Endothelial cell (in vitro differentiated cells): ENCODE measurements around the gene BCAP29. TPM values are rescaled to one million over a fixed set of nuclear protein-coding genes. Genes with fewer than 3 reads are reported as not detected.

Experiments
- DNase-seq: peaks from one replicate; pipeline ENCODE4 v3.0.0; 2021; ENCODE audit warnings: low spot score
- H3K27ac Mint-ChIP-seq: one replicate; pipeline ENCODE4 v1.8.0; 2021; ENCODE audit warnings: mixed read lengths, inconsistent platforms; ENCODE audit not compliant: unreplicated experiment
- H3K27me3 Mint-ChIP-seq: one replicate; pipeline ENCODE4 v1.8.0; 2021; ENCODE audit warnings: mild to moderate bottlenecking, moderate library complexity, mixed read lengths, inconsistent platforms; ENCODE audit not compliant: unreplicated experiment
- H3K36me3 Mint-ChIP-seq: one replicate; pipeline ENCODE4 v1.8.0; 2021; ENCODE audit warnings: mild to moderate bottlenecking, low read depth, mixed read lengths, inconsistent platforms; ENCODE audit not compliant: unreplicated experiment
- H3K4me1 Mint-ChIP-seq: one replicate; pipeline ENCODE4 v1.8.0; 2021; ENCODE audit warnings: mild to moderate bottlenecking, mixed read lengths, inconsistent platforms; ENCODE audit not compliant: unreplicated experiment
- H3K4me3 Mint-ChIP-seq: one replicate; pipeline ENCODE4 v1.8.0; 2021; ENCODE audit warnings: mild to moderate bottlenecking, mixed read lengths, inconsistent platforms; ENCODE audit not compliant: unreplicated experiment
- H3K9me3 Mint-ChIP-seq: one replicate; pipeline ENCODE4 v1.8.0; 2021; ENCODE audit warnings: mixed read lengths, inconsistent platforms; ENCODE audit not compliant: unreplicated experiment
- CTCF ChIP-seq: fragments of 200-600 bp; sonication (generic); IDR thresholded peaks from one replicate; pipeline ENCODE4 v1.5.0; 2021; ENCODE audit warnings: antibody characterized with exemption; ENCODE audit not compliant: unreplicated experiment
- total RNA-seq: library from RNA; stranded (reverse); fragmentation: NEBNext Ultra II Directional; extraction: Animal tissue kit (Norgen Biotek cat#: 25700); gene quantifications from one replicate; pipeline ENCODE4 v1.2.1, GENCODE V29; 2021; ENCODE audit not compliant: unreplicated experiment

The BCAP29 gene
- total RNA-seq, 1 donor from 2014 or later = 114 TPM

GRCh38 chr7:107661865-107662379 is 81.9 kb downstream of the BCAP29 start:
- no peak for DNase-seq
- Mint-ChIP-seq H3K9me3 (no peaks in the 10 kb centered on the region), H3K27me3 (peaks cover 12% of the 10 kb centered on the region), H3K4me3 (peak overlapping the region; percentile 75), H3K27ac (no peak overlapping the region), H3K4me1 (peaks cover 8% of the 10 kb centered on the region), H3K36me3 (no peaks in the 10 kb centered on the region)
- no peak for TF ChIP-seq CTCF

DNA sequence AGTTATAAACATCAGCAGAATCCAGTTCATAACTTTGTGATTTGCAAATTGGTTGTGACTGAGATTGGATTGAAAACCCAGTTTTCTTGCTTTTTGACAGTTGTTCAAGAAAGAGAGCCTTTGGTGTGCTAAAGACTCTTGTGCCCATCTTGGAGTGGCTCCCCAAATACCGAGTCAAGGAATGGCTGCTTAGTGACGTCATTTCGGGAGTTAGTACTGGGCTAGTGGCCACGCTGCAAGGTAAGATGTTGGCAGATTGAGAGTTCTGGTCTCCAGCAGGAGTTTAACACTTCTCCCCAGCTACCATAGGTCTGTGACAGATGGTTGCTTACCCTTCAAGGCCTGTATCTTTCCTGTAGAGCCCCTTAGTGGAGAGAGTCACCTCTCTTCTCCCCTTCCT is 83.2 kb downstream of the BCAP29 start:
- Mint-ChIP-seq H3K4me1 (peaks cover 8% of the 10 kb centered on the region), H3K27ac (no peak overlapping the region), H3K9me3 (no peaks in the 10 kb centered on the region), H3K36me3 (no peaks in the 10 kb centered on the region), H3K4me3 (no peak overlapping the region), H3K27me3 (peaks cover 12% of the 10 kb centered on the region)
- TF ChIP-seq CTCF = no peak
- no peak for DNase-seq

GRCh38 chr7:107666790-107667189 is 86.7 kb downstream of the BCAP29 start:
- no peaks in the 10 kb centered on the region for H3K4me1 Mint-ChIP-seq
- H3K9me3 Mint-ChIP-seq = no peaks in the 10 kb centered on the region
- TF ChIP-seq CTCF = no peak
- H3K27ac Mint-ChIP-seq = no peak overlapping the region
- peaks cover 6% of the 10 kb centered on the region for H3K27me3 Mint-ChIP-seq
- DNase-seq = no peak
- H3K36me3 Mint-ChIP-seq = no peaks in the 10 kb centered on the region
- H3K4me3 Mint-ChIP-seq = no peak overlapping the region

DNA sequence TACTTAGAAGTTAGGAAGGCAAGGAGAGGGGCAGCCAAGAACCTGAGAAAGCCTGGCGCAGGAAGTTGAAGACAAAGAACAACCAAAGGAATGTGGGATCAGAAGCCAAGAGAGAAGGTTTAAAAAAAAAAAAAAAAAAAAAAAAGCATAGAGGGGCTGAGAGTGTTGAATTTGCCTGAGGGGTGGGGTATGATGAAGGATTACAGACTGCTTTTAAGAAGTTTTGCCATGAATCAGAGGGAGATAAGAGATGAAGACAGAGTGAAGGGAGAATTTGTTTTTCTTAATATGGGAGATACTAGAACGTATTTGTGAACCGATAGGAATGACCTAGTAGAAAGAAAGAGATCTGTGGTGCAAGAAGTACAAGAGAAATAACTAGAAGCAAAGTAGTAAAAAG is 87.3 kb downstream of the BCAP29 start:
- Mint-ChIP-seq H3K9me3 (no peaks in the 10 kb centered on the region), H3K4me1 (no peaks in the 10 kb centered on the region), H3K36me3 (no peaks in the 10 kb centered on the region), H3K27me3 (peaks cover 2% of the 10 kb centered on the region), H3K27ac (no peak overlapping the region), H3K4me3 (no peak overlapping the region)
- no peak for DNase-seq
- TF ChIP-seq CTCF = no peak

- Mint-ChIP-seq H3K4me1 (no peaks in the 10 kb centered on the region), H3K27me3 (no peaks in the 10 kb centered on the region), H3K9me3 (no peaks in the 10 kb centered on the region), H3K27ac (no peak overlapping the region), H3K36me3 (no peaks in the 10 kb centered on the region), H3K4me3 (no peak overlapping the region)
- TF ChIP-seq CTCF = no peak
- no peak for DNase-seq
Measured at GRCh38 chr7:107668296-107668695, 88.2 kb downstream of the BCAP29 start.

Other genes with a start within 250 kb of the BCAP29 start
- gene GPR22, start 110.2 kb upstream of the BCAP29 start, total RNA-seq = not detected
- gene COG5, start 16.3 kb upstream of the BCAP29 start, total RNA-seq = 26.7 TPM
- 10.0 TPM for gene DUS4L, start 16.3 kb upstream of the BCAP29 start, total RNA-seq
- 0.67 TPM for gene SLC26A4, start 80.6 kb downstream of the BCAP29 start, total RNA-seq
- gene CBLL1, start 163.9 kb downstream of the BCAP29 start, total RNA-seq = 37.4 TPM
- gene SLC26A3, start 223.0 kb downstream of the BCAP29 start, total RNA-seq = not detected